Right lobe of liver (tissue), 4 donors: Measurements from ENCODE around the gene BRD3OS.

ENCODE experiments used
- CTCF ChIP-seq, 4 donors: fragments of 200-600 bp in 3 of 4; fragments of 450-650 bp in 1 of 4; IDR thresholded peaks; one replicate each; pipeline versions ENCODE4 v1.5.1 to v1.8.0; 2016 to 2022; ENCODE audit warnings: antibody characterized with exemption in 4 of 4, mild to moderate bottlenecking in 2 of 4
- POLR2A ChIP-seq: fragments of 450-650 bp; IDR thresholded peaks from one replicate; pipeline ENCODE4 v1.6.1; 2017; ENCODE audit warnings: antibody characterized with exemption, mild to moderate bottlenecking
- donor health status: DM: no; HTN: no; CAD: no.
- donor health status: DM: no; HTN: no; CAD: no.
- donor health status: DM: no; HTN: yes; CAD: no.

- TF ChIP-seq POLR2A = no peak
- TF ChIP-seq CTCF (IDR thresholded peaks at IDR 0.05) = no peak
These were observed 43.2 kb upstream of the BRD3OS start for GRCh38 chr9:133981958-133982681.
